Measurements from ENCODE around the gene VIL1.

Gene VIL1

DNA sequence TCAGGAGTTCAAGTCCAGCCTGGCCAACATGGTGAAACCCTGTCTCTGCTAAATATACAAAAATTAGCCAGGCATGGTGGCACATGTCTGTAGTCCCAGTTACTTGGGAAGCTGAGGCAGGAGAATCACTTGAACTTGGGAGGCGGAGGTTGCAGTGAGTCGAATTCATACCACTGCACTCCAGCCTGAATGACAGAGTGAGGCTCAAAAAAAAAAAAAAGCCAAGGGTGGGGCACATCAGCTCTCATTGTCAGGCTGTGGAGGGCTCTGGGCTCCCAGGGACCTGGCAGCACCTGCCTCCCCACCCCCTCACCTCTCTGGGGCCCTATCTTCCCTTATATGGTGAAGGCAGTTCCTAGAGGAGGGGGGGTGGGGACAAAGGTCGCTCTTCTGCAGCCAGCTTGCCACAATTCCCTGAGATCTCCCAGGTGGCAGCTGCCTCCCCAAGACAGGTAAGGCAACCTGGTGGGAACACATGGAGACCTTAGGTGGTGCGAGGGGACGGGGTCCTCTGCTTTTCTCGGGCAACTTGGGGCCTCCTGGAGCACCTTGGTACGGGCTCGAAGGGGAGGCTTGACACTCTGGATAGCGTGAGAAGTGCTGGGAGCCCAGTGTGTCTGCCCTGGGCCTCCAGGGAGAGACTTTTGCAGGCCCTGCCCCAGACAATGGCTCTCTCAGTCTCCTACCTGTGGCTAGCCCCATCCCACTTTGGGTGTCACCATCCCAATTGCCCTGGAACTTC, at the start of gene VIL1:
Gene VIL1 (plus strand): TSS at position 407 of the 742 bp plus-strand sequence. CDS start 4,656 bp downstream, outside the sequence.
- no peak for DNase-seq

- no peak for DNase-seq
Measured at GRCh38 chr2:218369330-218369729, 49.6 kb upstream of the VIL1 start.

DNA sequence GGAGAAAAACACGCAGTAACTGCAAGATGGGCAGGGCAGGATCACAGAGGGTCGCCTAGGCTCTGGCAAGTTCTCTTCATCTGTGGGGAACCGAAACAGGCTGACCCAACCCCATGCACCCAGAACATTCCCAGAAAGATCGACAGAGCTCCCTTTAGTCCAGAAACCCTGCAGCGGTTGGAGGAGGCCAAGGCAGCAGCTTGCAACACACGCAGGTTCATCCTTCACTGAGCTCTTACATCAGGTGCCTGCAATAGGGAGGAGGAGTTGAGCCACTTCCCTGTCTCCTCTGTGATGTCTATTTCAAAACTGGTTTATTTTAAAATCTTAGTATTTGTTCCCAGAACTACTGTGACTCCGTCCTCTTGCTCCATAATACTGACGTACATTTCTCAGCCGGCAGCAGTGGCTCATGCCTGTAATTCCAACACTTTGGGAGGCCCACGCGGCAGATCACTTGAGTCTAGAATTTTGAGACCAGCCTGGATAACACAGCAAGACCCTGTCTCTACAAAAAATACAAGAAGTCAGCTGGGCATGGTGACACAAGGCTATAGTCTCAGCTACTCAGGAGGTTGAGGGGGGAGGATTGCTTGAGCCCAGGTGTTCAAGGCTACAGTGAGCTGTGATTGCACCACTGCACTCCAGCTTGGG, 48.4 kb upstream of the VIL1 start:
- no peak for DNase-seq

DNA sequence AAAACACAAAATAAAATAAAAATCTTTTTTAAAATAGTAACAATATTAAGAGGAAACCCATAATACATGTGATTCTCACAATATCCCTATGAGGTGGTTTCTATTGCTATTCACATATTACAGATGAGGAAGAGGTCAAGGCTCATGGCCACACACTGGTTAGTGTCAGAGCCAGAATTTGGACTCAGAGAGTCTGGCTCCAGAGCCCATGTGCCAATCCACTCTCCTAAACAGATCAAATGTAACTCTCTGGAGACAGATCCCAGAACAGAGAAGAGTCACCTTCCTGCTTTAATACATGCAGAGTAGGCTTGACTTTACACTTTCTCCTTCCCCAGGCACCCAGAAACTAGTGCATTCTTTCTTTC, 47.0 kb upstream of the VIL1 start:
- DNase-seq = no peak

DNA sequence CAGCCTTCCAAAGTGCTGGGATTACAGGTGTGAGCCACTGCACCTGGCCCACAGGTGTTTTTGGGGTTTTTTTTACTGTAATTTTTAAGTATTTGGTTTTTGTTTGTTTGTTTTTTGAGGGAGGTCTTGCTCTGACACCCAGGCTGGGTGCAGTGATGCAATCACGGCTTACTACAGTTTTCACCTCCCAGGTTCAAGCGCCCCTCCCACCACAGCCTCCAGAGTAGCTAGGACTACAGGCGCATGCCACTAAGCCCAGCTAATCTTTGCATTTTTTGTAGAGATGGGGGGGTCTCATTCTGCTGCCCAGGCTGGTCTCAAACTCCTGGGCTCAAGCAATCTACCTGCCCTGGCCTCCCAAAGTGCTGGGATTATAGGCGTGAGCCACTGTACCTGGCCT, 44.1 kb upstream of the VIL1 start:
- no peak for DNase-seq

DNA sequence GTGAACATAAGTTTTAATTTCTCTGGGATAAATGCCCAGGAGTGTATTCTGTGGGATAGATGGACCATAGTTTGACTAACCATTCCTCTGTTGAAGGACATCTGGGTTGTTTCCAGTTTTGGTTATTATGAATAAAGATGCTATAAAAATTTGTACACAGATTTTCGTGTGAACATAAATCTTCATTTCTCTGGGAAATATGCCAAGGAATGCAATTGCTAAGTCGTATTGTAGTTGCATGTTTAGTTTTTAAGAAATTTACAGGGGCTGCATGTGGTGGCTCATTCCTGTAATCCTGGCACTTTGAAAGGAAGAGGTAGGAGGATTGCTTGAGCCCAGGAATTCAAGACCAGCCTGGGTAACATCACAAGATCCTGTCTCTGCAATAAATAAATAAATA, 43.7 kb upstream of the VIL1 start:
- no peak for DNase-seq

- no peak for DNase-seq
Measured at GRCh38 chr2:218378053-218378452, 40.9 kb upstream of the VIL1 start.

- DNase-seq = no peak
Measured at GRCh38 chr2:218381916-218382366, 37.0 kb upstream of the VIL1 start, which contains the start of gene SLC11A1. Gene SLC11A1 (plus strand): TSS chr2:218382273. CDS start chr2:218382369, 96 bp downstream.

DNA sequence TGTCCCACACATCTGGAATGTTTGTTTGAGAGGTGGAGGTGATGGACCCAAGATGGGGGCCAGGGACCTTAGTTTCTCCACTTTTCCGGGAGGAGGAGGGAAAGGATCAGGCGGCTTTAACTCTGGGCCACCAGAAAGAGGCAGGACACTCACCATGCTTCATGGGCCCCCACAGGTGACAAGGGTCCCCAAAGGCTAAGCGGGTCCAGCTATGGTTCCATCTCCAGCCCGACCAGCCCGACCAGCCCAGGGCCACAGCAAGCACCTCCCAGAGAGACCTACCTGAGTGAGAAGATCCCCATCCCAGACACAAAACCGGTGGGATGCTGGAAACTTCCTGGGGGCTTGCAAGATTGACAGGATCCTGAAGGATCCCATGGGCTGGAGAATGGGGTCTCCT, 36.1 kb upstream of the VIL1 start:
- no peak for DNase-seq

DNA sequence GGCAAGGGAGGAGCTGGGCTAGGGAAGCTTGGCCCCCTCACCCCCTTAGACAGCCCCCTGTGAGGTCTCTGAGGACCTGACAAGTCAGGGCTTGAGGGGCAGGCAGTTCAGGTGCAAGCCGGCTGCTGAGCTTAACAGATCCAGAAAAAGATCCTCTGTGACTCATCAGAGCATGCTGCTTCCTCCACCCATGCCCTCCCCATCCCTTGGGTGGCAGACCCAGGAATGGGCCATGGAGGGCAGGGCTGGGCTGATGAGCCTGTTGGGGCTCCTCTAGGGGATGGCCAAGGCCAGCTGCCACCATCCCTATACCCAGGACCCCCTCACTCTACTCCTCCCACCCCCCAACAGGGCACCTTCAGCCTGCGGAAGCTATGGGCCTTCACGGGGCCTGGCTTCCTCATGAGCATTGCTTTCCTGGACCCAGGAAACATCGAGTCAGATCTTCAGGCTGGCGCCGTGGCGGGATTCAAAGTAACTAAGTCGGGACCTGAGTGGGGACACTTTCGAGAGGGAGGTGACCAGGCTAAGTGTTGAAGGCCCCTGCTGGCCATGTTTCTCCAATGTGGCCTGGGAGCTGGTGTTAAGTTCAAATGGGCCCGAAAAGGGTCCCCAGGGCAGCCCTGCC, 34.9 kb upstream of the VIL1 start:
- DNase-seq = no peak

- DNase-seq = no peak
Measured at GRCh38 chr2:218384975-218385374, 33.9 kb upstream of the VIL1 start.

DNA sequence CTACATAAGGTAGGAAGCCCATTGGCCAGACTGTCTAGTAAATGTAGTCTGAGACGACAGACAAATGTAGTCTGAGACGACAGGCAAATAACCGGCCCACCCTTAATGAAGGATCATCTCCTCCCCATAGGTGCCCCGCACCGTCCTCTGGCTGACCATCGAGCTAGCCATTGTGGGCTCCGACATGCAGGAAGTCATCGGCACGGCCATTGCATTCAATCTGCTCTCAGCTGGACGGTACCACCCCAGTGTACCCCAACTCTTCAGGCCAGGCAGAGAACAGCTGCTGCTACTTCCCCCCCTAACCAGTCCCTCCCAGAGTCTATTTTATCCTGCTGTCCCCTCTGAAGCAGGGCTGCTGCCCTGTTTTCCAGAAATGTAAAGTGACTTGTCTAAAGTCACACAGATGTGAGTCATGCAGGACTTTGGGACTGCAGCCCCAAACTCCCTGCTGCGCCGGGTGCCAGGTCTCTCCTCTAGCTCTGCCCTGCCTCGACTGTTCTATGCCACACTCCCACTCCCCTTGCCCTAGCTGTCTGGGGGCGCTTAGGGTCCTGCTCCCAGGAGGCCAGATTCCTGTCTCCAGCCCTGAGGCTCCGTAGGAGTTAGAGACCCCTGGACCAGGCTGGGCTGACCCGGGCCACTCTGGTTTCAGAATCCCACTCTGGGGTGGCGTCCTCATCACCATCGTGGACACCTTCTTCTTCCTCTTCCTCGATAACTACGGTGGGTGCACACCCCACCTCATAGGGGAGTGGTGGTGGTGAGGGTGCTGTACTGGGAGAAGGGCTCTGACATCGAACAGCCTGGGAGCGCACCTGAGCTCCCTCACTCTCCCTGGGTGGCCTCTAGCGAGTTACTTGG, 32.2 kb upstream of the VIL1 start:
- no peak for DNase-seq

DNA sequence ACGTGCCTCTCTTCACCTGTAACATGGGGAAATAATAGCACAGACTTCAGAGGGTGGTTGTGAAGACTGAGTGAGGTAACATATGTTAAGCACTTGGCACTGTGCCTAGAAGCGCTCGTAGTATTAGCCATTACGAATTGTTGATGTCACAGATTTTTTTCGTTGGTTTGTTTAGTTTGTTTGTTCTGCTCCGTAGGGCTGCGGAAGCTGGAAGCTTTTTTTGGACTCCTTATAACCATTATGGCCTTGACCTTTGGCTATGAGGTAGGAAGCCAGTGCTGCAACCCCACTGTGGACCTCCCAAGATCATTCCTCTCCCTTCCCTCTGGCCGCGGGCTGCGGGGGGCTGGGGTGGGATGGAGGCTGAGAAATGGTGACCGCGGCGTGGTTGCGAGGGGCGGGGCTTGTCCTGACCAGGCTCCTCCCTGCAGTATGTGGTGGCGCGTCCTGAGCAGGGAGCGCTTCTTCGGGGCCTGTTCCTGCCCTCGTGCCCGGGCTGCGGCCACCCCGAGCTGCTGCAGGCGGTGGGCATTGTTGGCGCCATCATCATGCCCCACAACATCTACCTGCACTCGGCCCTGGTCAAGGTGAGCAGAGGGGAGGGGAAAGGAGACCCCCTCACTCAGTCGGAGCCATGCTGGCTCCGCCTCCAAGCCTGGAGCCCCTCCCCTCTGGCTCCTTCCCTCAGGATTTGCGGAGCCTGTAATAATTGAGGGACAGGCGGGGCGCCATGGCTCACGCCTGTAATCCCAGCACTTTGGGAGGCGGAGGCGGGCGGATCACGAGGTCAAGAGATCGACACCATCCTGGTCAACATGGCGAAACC, 31.3 kb upstream of the VIL1 start:
- no peak for DNase-seq

GRCh38 chr2:218389333-218390150, 29.4 kb upstream of the VIL1 start:
- no peak for DNase-seq

- DNase-seq = no peak
Measured at GRCh38 chr2:218391202-218391601, 27.7 kb upstream of the VIL1 start.

DNA sequence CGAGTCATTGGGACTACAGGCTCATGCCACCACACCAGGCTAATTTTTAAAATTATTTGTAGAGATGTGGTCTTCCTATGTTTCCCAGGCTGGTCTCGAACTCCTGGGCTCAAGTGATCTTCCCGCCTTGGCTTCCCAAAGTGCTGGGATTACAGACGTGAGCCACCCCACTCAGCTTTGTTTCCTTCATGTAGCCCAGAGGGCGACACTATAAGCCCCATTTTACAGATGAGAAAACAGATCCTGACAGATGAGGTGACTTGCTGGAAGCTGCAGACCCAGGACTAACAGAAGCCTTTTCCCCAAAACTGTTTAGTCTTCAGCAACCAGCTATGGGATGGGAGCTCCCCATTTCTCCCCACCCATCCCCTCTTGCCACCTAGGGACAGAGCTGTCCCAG, 26.5 kb upstream of the VIL1 start:
- no peak for DNase-seq

GRCh38 chr2:218392891-218393462, 25.9 kb upstream of the VIL1 start:
- no peak for DNase-seq

DNA sequence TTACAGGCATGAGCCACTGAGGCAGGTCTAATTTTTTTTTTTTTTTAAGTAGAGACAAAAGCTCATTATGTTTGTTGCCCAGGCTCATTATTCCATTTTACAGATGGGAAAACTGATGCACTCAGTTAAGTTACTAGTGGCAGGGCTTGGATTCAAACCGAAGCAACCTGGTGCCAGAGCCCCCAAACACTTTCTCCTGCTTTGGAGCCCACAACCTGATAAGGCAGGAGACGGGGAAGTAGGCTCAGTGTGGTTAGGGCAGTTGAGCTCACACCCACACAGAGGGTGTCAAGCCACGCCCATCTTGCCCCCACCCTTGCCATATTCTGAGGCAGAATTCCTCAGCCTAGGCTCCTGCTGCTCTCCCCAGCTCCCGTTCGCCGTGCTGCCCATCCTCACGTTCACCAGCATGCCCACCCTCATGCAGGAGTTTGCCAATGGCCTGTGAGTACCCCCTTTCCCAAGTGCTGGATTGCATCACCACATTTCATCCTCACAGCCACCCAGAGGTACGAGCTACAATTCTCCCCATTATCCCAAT, 25.1 kb upstream of the VIL1 start:
- peak; percentile 26 for DNase-seq

DNA sequence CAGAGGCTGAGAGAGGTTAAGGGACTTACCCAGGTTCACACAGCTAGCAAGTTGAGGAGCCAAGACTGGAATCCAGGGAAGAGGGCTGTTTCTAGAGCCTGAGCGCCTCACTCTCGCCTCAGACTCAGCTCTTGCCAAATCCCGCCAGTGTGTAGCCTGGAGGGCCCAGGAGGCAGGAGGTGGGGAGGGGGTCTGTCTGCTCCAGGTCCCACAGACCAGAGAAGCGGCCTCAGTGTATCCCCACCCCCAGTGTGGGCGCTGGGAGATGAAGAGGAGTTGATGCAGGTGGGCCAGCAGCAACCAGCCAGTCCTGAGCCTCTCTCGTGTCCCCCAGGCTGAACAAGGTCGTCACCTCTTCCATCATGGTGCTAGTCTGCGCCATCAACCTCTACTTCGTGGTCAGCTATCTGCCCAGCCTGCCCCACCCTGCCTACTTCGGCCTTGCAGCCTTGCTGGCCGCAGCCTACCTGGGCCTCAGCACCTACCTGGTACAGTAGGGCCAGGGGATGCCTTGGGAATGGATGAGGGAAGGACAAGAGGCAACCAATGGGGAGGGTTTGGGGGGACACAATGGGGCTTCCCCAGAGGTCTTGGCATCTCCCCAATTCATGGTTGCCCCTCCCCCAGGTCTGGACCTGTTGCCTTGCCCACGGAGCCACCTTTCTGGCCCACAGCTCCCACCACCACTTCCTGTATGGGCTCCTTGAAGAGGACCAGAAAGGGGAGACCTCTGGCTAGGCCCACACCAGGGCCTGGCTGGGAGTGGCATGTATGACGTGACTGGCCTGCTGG, 24.4 kb upstream of the VIL1 start:
- DNase-seq = no peak

GRCh38 chr2:218395090-218395444, 23.9 kb upstream of the VIL1 start:
- no peak for DNase-seq
